ENCODE data around the gene COQ10B. TPM values are rescaled to one million over a fixed set of nuclear protein-coding genes. Genes with fewer than 3 reads are reported as not detected.
"Not testable (repeated sequence)": the region's sequence is repeated elsewhere in the genome, so short reads cannot be mapped to it uniquely, and the experiment has no call there.

The COQ10B gene
- total RNA-seq, 1 donor from 2014 or later, result 13.2 TPM

DNA sequence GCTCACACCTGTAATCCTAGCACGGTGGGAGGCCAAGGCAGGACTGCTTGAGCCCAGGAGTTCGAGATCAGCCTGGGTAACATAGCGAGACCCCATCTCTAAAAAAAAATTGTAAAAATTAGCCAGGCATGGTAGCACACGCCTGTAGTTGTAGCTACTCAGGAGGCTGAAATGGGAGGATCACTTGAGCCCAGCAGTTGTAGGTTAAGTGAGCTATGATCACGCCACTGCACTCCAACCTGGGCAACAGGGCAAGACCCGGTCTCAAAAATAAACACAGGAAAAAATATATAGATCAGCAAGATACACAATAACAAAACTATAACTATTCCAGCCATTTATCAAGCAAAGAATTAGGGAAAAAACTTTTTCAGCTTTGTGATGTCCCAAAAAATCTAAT, 21.5 kb upstream of the COQ10B start:
- Mint-ChIP-seq H3K27ac (ENCODE audit: unreplicated experiment) (peak overlapping the region; percentile 52), H3K4me3 (ENCODE audit: unreplicated experiment) (peak overlapping the region; percentile 71), H3K4me1 (ENCODE audit: low read depth, unreplicated experiment) (peaks cover 19% of the 10 kb centered on the region), H3K27me3 (ENCODE audit: unreplicated experiment) (peaks cover 4% of the 10 kb centered on the region), H3K9me3 (ENCODE audit: unreplicated experiment) (peaks cover 8% of the 10 kb centered on the region), H3K36me3 (ENCODE audit: unreplicated experiment) (no peaks in the 10 kb centered on the region)
- TF ChIP-seq, protein P1, sequence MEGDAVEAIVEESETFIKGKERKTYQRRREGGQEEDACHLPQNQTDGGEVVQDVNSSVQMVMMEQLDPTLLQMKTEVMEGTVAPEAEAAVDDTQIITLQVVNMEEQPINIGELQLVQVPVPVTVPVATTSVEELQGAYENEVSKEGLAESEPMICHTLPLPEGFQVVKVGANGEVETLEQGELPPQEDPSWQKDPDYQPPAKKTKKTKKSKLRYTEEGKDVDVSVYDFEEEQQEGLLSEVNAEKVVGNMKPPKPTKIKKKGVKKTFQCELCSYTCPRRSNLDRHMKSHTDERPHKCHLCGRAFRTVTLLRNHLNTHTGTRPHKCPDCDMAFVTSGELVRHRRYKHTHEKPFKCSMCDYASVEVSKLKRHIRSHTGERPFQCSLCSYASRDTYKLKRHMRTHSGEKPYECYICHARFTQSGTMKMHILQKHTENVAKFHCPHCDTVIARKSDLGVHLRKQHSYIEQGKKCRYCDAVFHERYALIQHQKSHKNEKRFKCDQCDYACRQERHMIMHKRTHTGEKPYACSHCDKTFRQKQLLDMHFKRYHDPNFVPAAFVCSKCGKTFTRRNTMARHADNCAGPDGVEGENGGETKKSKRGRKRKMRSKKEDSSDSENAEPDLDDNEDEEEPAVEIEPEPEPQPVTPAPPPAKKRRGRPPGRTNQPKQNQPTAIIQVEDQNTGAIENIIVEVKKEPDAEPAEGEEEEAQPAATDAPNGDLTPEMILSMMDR (IDR thresholded peaks at IDR 0.05; ENCODE audit: partially characterized antibody, unreplicated experiment), result no peak
- no peak for DNase-seq

DNA sequence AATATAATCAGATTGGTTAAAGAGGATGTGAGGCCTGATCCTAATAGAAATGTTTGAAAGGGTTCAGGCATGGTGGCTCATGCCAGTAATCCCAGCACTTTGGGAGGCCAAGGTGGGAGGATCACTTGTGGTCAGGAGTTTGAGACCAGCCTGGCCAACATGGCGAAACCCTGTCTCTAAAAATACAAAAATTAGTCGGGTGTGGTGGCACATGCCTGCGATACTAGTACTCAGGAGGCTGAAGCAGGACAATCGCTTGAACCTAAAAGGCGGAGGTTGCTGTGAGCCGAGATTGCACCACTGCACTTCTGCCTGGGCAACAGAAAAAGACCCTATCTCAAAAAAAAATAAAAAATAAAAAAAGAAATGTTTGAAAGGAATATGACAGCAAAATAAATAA, 20.8 kb upstream of the COQ10B start:
- not testable (repeated sequence) for H3K36me3 Mint-ChIP-seq (ENCODE audit: unreplicated experiment); DNase-seq; H3K27me3 Mint-ChIP-seq (ENCODE audit: unreplicated experiment); H3K9me3 Mint-ChIP-seq (ENCODE audit: unreplicated experiment)
- H3K27ac Mint-ChIP-seq (ENCODE audit: unreplicated experiment), result peak overlapping the region; percentile 52
- peaks cover 17% of the 10 kb centered on the region for H3K4me1 Mint-ChIP-seq (ENCODE audit: low read depth, unreplicated experiment)
- H3K4me3 Mint-ChIP-seq (ENCODE audit: unreplicated experiment), result peak overlapping the region; percentile 91

DNA sequence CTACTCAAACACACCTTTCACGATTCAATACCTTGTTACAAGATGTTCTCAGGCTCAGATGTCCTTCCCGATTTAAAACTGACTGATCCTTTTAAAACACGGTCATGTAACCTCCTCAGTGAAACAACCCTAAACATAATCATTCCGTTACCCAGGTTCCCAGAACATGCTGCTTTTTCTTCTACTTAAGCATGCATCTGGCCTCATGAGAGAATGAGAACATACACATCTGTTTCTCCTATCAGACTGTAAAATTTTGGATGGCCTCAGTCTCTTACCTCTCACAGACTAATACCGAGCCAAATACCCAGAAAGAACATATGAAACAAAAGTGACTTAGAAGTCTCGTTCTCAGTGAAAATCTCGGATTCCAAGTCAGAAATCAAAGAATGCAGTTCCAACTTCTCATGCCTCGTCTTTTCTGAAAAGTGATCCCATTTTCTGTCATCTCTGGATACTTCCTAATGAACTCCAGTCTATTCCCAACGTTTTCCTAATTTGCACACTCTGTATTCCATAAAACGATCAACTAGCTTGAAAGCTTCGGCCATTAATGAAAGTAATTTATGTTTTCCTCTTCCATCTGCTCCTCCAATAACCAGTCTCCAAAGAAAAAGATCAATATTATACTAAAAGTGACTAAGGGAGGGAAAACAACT, 19.4 kb upstream of the COQ10B start:
- DNase-seq, result no peak
- Mint-ChIP-seq H3K27me3 (ENCODE audit: unreplicated experiment) (peaks cover 4% of the 10 kb centered on the region), H3K9me3 (ENCODE audit: unreplicated experiment) (peaks cover 8% of the 10 kb centered on the region), H3K4me3 (ENCODE audit: unreplicated experiment) (peak overlapping the region; percentile 91), H3K36me3 (ENCODE audit: unreplicated experiment) (no peaks in the 10 kb centered on the region), H3K4me1 (ENCODE audit: low read depth, unreplicated experiment) (peaks cover 15% of the 10 kb centered on the region), H3K27ac (ENCODE audit: unreplicated experiment) (peak overlapping the region; percentile 92)
- TF ChIP-seq, protein P1 (IDR thresholded peaks at IDR 0.05; ENCODE audit: partially characterized antibody, unreplicated experiment), result no peak

DNA sequence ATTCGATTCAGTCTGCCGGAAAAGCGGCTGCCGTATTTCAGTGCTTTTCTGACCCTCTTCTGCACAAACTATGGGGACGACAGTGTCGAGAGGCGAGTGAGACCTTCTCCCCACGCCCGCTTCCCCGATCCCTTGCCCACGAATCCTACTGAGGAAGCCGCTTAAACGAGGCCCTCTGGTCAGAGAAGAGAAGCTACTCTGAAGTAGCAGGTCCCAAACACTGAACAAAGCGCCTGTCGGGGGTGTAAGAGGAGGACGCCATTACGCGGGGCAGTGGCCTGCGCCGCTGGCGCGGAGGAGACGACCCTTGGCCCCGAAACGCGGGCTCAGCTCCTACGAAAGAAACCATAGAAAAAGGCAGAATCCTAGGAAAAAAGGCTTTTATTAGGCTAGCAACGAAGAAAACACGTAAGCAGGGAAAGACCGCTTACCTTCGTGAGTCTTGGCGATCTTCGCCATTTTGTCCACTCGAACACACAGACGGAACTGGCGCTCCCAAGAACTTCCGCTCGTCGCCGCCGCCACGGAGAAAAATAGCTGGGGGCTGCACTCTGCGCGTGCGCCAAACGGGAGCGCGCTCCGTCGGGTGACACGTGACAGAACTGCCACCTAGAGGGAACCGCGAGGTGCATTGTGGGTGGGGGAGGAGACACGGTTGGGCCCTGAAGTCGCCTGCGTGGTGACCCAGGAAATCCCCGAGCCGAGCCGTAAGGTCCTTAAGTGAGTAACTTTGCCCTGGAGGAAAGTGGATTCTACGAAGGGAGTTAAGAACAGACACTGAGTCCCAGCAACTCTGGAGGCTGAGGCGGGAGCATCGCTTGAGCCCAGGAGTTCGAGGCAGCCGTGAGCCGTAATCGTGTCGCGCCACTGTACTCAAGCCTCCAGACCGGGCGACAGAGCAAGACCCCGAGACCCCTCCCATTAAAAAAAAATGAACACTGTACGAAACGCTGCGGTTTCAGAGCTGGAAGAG, 18.5 kb upstream of the COQ10B start, which contains the start of gene SF3B1:
SF3B1 (minus strand) TSS at position 488 of the 973 bp plus-strand sequence; CDS start at position 459, 29 bp downstream.
- H3K4me1 Mint-ChIP-seq (ENCODE audit: low read depth, unreplicated experiment), result peaks cover 15% of the 10 kb centered on the region
- TF ChIP-seq, protein P1 (IDR thresholded peaks at IDR 0.05; ENCODE audit: partially characterized antibody, unreplicated experiment), result no peak
- H3K27ac Mint-ChIP-seq (ENCODE audit: unreplicated experiment), result peak within 1 kb of the TSS; percentile 92
- peaks cover 4% of the 10 kb centered on the region for H3K27me3 Mint-ChIP-seq (ENCODE audit: unreplicated experiment)
- H3K4me3 Mint-ChIP-seq (ENCODE audit: unreplicated experiment), result peak within 1 kb of the TSS; percentile 91
- no peaks in the 10 kb centered on the region for H3K36me3 Mint-ChIP-seq (ENCODE audit: unreplicated experiment)
- peak; percentile 98 for DNase-seq
- H3K9me3 Mint-ChIP-seq (ENCODE audit: unreplicated experiment), result peaks cover 8% of the 10 kb centered on the region

DNA sequence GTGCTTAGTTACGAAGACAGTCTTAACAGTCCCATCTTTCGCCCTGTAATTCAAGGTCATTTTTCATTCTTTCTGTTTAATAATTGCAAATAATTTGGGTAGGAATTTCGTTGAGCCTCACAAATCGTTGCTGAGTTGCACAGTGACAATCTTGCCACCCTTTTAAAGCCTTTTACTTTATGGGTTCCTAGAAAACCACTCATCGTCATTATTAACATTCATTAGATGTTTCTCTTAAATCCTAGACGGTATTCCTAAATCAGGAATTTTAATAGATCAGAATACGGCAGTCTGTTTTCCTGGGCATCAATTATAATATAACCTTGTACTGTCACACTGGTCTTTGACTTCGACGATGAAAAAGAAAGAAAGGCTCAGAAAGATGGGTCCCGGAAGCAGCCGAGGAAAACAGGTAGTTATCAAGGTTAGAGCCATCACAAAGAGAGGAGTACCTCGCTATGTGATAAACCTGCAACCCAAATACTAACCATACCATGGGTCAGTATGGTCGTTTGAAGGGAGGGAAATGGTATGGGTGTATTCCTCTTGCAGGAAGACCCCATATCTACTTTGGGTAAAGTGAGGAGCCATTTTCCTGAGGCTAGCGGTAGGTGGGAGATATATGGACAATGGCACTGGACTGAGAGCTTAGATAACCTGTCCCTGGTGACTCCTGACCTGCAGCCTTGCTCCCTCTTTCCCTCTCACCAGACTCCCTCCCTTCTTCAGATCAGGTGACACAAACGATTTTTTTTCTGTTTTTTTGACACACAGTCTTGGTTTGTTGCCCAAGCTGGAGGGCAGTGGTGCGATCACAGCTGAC, 17.5 kb upstream of the COQ10B start:
- Mint-ChIP-seq H3K4me1 (ENCODE audit: low read depth, unreplicated experiment) (peaks cover 12% of the 10 kb centered on the region), H3K27me3 (ENCODE audit: unreplicated experiment) (peaks cover 4% of the 10 kb centered on the region), H3K9me3 (ENCODE audit: unreplicated experiment) (peaks cover 8% of the 10 kb centered on the region)

More for the DNA sequence above, 17.5 kb upstream of the COQ10B start:
- TF ChIP-seq, protein P1 (IDR thresholded peaks at IDR 0.05; ENCODE audit: partially characterized antibody, unreplicated experiment), result no peak
- Mint-ChIP-seq H3K36me3 (ENCODE audit: unreplicated experiment) (no peaks in the 10 kb centered on the region), H3K27ac (ENCODE audit: unreplicated experiment) (peak overlapping the region; percentile 92), H3K4me3 (ENCODE audit: unreplicated experiment) (peak overlapping the region; percentile 91)
- no peak for DNase-seq
